CD4-positive, alpha-beta T cell (primary cell): ENCODE data around the gene NETO1. TPM values are rescaled to one million over a fixed set of nuclear protein-coding genes. Genes with fewer than 3 reads are reported as not detected.

Experiments
- ATAC-seq: fragments of 200-7000 bp; cut with Tn5 transposase; one replicate; pipeline ENCODE4 v1.10.0; 2022; ENCODE audit warnings: mild to moderate bottlenecking; ENCODE audit not compliant: poor library complexity
- CTCF ChIA-PET: fragments of 350-600 bp; sonication (Branson Sonifier 250); formaldehyde crosslinking; loops from one replicate; lab custom pipeline; 2021; ENCODE audit warnings: antibody characterized with exemption, inconsistent platforms; lab: Charles Lee
- POLR2A ChIA-PET: fragments of 350-600 bp; sonication (Branson Sonifier 250); formaldehyde crosslinking; loops from one replicate; lab custom pipeline; 2021; ENCODE audit warnings: antibody characterized with exemption, inconsistent platforms; lab: Charles Lee
- DNase-seq, 14 experiments: peaks; one replicate each; pipeline ENCODE4 v3.0.0-alpha.2; 2013 to 2020; ENCODE audit warnings: mixed read lengths in 2 of 14
- H3K27ac ChIP-seq, 2 donors: one replicate each; pipeline versions ENCODE4 v1.5.1 to v1.7.0; 2013; ENCODE audit warnings: low read length in 2 of 2, low read depth in 1 of 2, mild to moderate bottlenecking in 1 of 2
- H3K27me3 ChIP-seq, 2 experiments: 1 replicate in 1 of 2; 2 replicates in 1 of 2; pipeline versions ENCODE4 v1.6.1 to v1.7.0; 2013; ENCODE audit warnings: low read length in 2 of 2, control low read depth in 1 of 2, mild to moderate bottlenecking in 1 of 2, moderate library complexity in 1 of 2; ENCODE audit not compliant: insufficient read depth in 2 of 2, control insufficient read depth in 1 of 2
- H3K36me3 ChIP-seq: one replicate; pipeline ENCODE4 v1.6.1; 2013; ENCODE audit warnings: low read length, control low read depth; ENCODE audit not compliant: insufficient read depth
- H3K4me1 ChIP-seq: one replicate; pipeline ENCODE4 v1.6.1; 2013; ENCODE audit warnings: low read length, control low read depth; ENCODE audit not compliant: insufficient read depth
- H3K4me3 ChIP-seq: one replicate; pipeline ENCODE4 v1.5.1; 2013; ENCODE audit warnings: mild to moderate bottlenecking, low read length, moderate library complexity
- H3K9me3 ChIP-seq, 2 experiments: 1 replicate in 1 of 2; 2 replicates in 1 of 2; pipeline versions ENCODE4 v1.6.1 to v1.7.0; 2013; ENCODE audit warnings: low read length in 2 of 2, mild to moderate bottlenecking in 2 of 2, control low read depth in 1 of 2, moderate library complexity in 1 of 2; ENCODE audit not compliant: control insufficient read depth in 1 of 2, insufficient read depth in 1 of 2
- H3K27ac Mint-ChIP-seq: one replicate; pipeline ENCODE4 v1.8.0; 2020; ENCODE audit warnings: mixed read lengths
- H3K27me3 Mint-ChIP-seq: one replicate; pipeline ENCODE4 v1.8.0; 2021; ENCODE audit warnings: mixed read lengths
- H3K36me3 Mint-ChIP-seq: one replicate; pipeline ENCODE4 v1.8.0; 2021; ENCODE audit warnings: low read depth, mixed read lengths
- H3K4me1 Mint-ChIP-seq: one replicate; pipeline ENCODE4 v1.8.0; 2021; ENCODE audit warnings: low read depth, mixed read lengths
- H3K4me3 Mint-ChIP-seq: one replicate; pipeline ENCODE4 v1.8.0; 2020; ENCODE audit warnings: mild to moderate bottlenecking, mixed read lengths
- H3K9me3 Mint-ChIP-seq: one replicate; pipeline ENCODE4 v1.8.0; 2020; ENCODE audit warnings: mixed read lengths
- intact Hi-C, 2 experiments: fragments of 100-400 bp; cut with DNase I in 1 of 2; cut with micrococcal nuclease in 1 of 2; formaldehyde crosslinking; loops; one replicate each; pipeline versions ENCODE4 v1.15.1 to v1.9.0; 2023 to 2025; cut with DNase I, micrococcal nuclease
- total RNA-seq, 174 experiments: library from RNA in 2 of 174; stranded (reverse) in 2 of 174; gene quantifications; one replicate each; pipeline ENCODE4 v1.2.3 and lab custom pipeline; 2021 to 2026
- TF ChIP-seq, protein P1 (sequence below): fragments of 200-600 bp; IDR thresholded peaks from one replicate; pipeline ENCODE4 v1.8.0; 2022; ENCODE audit warnings: antibody characterized with exemption, mild to moderate bottlenecking

The NETO1 gene
- total RNA-seq, 2 experiments from 2014 or later: not detected

DNA sequence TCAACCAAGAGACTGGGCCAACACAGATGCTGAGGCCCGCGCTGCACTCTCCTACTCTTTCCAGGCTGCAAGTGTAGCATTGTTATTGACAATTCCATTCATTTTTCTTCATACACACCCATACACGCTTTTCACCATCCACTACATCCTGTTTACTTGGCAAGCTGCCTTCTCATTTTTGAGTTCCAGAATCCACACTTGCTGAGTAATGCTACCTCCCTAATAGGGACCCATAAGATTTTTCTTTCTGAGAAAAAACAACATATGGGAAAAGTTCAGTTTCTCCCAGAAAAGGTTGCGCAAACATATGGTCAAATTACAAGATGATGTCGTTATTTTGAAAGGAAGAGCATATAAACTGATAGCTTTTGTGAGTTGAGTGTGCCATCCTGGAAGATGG lies 3.3 kb upstream of the NETO1 start:
- ChIA-PET POLR2A (no interaction called here), CTCF (no interaction called here)
- Histone ChIP-seq H3K36me3 (no peaks in the 10 kb centered on the region), H3K9me3 (peaks cover 0 to 39% of the 10 kb centered on the region in 2 experiments), H3K27me3 (peaks cover 16 to 23% of the 10 kb centered on the region in 2 experiments), H3K4me1 (no peaks in the 10 kb centered on the region), H3K4me3 (no peak overlapping the region), H3K27ac (no peak overlapping the region)
- Mint-ChIP-seq H3K4me1 (no peaks in the 10 kb centered on the region), H3K27ac (no peak overlapping the region), H3K4me3 (no peak overlapping the region), H3K27me3 (peaks cover 26% of the 10 kb centered on the region), H3K36me3 (no peaks in the 10 kb centered on the region), H3K9me3 (peaks cover 2% of the 10 kb centered on the region)
- TF ChIP-seq, protein P1, sequence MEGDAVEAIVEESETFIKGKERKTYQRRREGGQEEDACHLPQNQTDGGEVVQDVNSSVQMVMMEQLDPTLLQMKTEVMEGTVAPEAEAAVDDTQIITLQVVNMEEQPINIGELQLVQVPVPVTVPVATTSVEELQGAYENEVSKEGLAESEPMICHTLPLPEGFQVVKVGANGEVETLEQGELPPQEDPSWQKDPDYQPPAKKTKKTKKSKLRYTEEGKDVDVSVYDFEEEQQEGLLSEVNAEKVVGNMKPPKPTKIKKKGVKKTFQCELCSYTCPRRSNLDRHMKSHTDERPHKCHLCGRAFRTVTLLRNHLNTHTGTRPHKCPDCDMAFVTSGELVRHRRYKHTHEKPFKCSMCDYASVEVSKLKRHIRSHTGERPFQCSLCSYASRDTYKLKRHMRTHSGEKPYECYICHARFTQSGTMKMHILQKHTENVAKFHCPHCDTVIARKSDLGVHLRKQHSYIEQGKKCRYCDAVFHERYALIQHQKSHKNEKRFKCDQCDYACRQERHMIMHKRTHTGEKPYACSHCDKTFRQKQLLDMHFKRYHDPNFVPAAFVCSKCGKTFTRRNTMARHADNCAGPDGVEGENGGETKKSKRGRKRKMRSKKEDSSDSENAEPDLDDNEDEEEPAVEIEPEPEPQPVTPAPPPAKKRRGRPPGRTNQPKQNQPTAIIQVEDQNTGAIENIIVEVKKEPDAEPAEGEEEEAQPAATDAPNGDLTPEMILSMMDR: no peak
- intact Hi-C loops: loop anchor here in 1 of 2 experiments (10.0 kb wide), 1 partner anchor 64 kb away; no protein-coding TSS in a partner anchor
- ATAC-seq (no peak), DNase-seq (no peak)

DNA sequence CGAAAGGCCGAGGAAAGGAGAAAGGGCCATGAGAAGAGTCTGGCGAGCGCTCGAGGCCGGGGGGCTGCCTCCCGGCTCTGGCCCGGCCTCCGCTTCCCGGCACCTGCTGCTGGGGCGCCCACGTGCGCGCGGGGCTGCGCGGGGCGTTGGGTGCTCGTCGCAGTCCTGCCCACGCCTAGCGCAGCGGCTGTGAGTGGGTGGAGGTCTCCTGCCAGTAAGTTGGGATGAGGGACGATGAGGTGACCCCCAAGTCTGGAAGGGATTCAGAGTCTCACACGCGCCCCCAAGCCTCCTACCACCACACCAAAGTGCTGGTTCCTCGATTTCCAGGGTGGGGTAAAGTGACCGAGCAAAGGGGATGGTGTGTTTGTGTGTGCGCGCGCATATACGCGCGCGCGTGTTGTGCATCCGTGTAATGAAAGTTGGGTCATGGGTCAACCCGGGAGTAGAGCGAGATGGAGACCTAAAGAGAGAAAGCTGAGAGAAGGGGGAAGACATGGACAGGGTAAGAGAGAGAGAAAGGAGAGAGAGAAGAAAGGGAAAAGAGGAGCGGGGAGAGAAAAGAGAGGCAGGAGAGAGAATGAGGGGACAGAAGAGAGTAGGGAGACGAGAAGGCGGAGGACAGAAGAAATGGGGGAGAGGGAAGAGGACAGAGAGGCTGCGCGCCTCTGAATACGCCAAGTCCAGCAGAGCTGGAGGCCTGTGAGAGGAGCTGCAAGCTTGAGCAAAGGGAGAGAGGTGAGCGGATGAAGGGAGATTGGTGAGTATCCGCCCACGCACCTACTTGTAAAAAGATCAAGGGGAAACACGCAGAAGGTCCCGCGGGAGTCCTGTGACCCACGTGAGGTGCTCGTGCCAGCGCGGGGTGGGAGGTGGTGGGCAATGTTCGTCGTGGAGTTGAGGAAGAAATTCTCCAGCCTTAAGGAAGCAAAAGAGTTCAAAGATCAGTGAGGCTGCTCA lies 1.7 kb upstream of the NETO1 start:
- Mint-ChIP-seq H3K27me3 (peaks cover 35% of the 10 kb centered on the region), H3K27ac (no peak overlapping the region), H3K4me1 (no peaks in the 10 kb centered on the region), H3K4me3 (no peak overlapping the region), H3K9me3 (peaks cover 2% of the 10 kb centered on the region), H3K36me3 (no peaks in the 10 kb centered on the region)
- H3K27me3 ChIP-seq: peaks cover 16 to 23% of the 10 kb centered on the region in 2 experiments
- DNase-seq (no peak), ATAC-seq (no peak)
- CTCF ChIA-PET: no interaction called here
- TF ChIP-seq, protein P1: no peak
- H3K4me3 ChIP-seq: no peak overlapping the region
- no peaks in the 10 kb centered on the region for H3K36me3 ChIP-seq
- H3K9me3 ChIP-seq: peaks cover 0 to 39% of the 10 kb centered on the region in 2 experiments
- H3K27ac ChIP-seq: no peak overlapping the region
- intact Hi-C loops: loop anchor here in 1 of 2 experiments (10.0 kb wide), 1 partner anchor 65 kb away; no protein-coding TSS in a partner anchor
- H3K4me1 ChIP-seq: no peaks in the 10 kb centered on the region
- POLR2A ChIA-PET: no interaction called here

DNA sequence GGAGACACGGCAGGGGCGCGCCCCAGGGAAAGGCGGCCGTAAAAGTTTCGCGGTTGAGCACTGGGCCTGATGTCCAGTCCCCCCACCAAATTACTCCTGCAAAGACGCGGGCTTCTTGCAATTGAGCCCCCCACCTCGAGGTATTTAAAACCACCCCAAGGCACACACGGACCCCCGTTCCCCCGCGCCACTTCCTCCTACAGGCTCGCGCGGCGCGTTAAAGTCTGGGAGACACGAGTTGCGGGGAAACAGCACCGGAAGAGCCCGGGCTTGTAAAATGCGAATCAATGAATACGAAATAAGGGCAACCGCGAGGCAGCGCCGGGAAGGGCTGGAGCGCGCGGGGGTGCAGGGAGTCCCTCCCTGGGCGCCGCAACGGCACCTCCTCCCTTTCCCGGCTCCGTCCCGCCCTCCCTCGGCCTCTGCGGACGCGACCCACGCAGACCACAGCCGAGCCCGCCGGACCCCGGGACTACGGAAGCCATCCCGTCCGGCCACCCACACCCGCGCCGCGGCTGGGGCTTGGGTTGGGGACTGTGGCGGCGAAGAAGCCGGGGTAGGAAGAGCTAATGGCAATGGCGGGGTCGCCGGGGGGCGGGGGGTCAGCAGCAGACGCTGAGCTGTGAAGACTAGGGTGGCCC lies 918 bp upstream of the NETO1 start:
- ChIA-PET CTCF (no interaction called here), POLR2A (no interaction called here)
- Histone ChIP-seq H3K4me1 (no peaks in the 10 kb centered on the region), H3K27me3 (peaks cover 16 to 23% of the 10 kb centered on the region in 2 experiments), H3K36me3 (no peaks in the 10 kb centered on the region), H3K27ac (no peak overlapping the region), H3K9me3 (peaks cover 0 to 42% of the 10 kb centered on the region in 2 experiments), H3K4me3 (no peak overlapping the region)
- no peak for DNase-seq
- Mint-ChIP-seq H3K27me3 (peaks cover 35% of the 10 kb centered on the region), H3K4me1 (no peaks in the 10 kb centered on the region), H3K27ac (no peak overlapping the region), H3K9me3 (peaks cover 2% of the 10 kb centered on the region), H3K4me3 (no peak overlapping the region), H3K36me3 (no peaks in the 10 kb centered on the region)
- TF ChIP-seq, protein P1: no peak
- no peak for ATAC-seq
- intact Hi-C loops: no loop called here
